GM11168 (cell line): Measurements from ENCODE around the gene CNGA2.

Source experiments
- in situ Hi-C: fragments of 300-500 bp; cut with MboI; formaldehyde crosslinking; loops from one replicate; pipeline ENCODE4 v1.12.0; 2022; ENCODE audit warnings: low sequenced_read_pairs; ENCODE audit not compliant: unreplicated experiment

The CNGA2 gene

GRCh38 chrX:151745651-151746050 is 11.1 kb downstream of the CNGA2 start:
- in situ Hi-C loops: no loop called here

- in situ Hi-C loops: no loop called here
Measured at GRCh38 chrX:151746502-151746901, 12.0 kb downstream of the CNGA2 start.

DNA sequence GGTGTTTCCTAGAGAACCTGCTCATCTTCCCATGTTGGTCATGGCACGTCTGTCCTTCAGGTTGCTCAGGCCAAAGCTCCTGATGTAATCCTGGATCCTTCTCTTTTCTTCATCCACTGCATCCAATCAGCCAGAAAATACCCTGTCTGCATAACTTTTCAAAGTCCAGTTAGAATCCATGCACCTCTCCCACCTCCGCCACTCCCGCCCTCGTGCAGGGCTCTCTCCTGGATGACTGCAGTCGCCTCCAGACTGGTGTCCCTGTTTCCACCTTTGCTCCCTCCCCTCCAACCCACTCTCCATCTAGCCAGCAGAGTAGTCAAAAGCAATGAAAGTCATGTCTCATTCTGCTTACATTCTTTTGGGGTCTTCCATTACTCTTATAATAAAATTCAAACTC is 16.0 kb downstream of the CNGA2 start:
- in situ Hi-C loops: no loop called here

- in situ Hi-C loops: no loop called here
Measured at GRCh38 chrX:151752847-151753246, 18.3 kb downstream of the CNGA2 start.

- in situ Hi-C loops: no loop called here
Measured at GRCh38 chrX:151753313-151754046, 18.9 kb downstream of the CNGA2 start.

DNA sequence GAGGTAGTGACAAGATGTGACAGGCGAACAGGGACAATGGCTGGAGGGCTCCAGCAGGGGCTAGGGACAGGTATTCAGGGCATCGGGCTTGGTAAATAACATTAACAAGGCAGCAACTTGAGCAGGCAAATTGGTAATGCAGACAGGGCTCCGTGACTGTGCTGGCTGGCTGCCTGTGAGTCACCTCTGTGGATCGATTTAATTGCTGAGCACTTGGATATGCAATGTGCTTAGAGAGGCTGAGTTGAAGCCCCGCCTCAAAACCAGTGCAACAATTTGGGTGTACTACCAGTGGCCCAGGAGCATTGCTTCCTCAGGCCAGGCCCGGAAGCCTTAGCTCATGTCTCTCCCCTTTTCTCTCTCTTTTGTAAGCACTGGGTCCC is 19.5 kb downstream of the CNGA2 start:
- in situ Hi-C loops: no loop called here

GRCh38 chrX:151754641-151755215 is 20.2 kb downstream of the CNGA2 start:
- in situ Hi-C loops: no loop called here

DNA sequence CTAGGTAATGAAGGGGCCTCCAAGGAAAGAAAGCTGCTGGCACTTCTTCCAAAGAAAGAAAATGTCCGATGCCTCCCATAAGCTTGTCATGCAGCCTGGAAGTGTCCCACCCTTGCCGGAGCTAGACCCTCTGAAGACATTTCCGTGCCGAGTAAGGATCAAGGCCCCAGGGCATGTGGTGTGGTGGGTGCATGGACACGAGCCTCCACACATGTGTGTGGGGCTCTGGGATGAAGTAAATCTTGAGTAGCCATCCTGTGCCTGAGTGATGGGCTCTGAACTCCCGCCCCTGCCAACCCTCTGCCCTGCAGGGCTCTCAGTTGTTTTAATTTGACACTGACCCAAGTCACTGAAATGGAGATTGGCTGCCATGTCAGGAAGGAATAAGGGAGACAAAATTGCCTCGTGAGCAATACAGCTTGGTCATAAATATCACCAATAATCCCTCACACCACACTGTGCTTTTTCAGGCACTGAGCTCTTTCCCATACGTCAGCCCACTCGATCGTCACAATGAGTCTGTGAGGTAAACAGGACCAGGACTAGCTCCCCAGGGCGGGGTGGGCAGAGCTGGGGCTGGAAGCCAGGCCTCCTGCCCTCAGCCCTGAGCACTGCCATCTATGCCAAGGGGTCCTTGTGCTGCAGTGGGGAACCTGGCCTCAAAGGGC is 24.6 kb downstream of the CNGA2 start:
- in situ Hi-C loops: no loop called here

DNA sequence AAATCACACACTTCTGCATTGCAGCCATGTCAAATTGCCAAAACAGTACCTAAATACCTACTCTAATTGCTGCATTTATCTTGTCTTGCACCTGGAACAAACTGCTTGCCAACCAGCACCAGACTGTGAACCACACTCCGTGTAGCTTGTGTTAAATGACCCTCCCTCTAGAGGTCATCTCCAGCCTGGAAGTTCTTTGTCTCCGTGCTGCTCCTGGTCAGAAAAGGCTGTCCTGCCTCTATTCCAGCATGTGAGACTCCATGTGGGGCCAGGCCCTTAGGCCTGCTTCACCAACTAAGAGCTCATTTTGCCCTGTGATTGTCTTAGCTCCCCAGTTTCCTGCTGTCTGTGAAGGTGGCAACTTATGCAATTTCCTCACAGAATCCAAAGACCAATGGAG is 28.3 kb downstream of the CNGA2 start:
- in situ Hi-C loops: no loop called here

DNA sequence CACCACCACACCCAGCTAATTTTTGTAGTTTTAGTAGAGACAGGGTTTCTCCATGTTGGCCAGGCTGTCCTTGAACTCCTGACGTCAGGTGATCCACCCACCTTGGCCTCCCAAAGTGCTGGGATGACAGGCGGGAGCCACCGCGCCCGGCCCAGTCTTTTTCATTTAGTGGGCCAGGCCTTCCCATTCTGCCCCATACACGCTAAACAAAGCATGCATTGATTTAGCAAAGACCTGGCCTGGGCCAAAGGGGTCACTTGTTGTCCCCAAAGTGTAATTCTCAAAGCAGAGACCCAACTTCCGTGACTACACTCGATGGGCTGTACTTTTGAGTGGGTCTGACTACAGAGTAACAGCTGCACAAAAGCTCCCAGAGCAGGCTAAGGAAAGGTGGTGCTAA is 29.2 kb downstream of the CNGA2 start:
- in situ Hi-C loops: no loop called here

DNA sequence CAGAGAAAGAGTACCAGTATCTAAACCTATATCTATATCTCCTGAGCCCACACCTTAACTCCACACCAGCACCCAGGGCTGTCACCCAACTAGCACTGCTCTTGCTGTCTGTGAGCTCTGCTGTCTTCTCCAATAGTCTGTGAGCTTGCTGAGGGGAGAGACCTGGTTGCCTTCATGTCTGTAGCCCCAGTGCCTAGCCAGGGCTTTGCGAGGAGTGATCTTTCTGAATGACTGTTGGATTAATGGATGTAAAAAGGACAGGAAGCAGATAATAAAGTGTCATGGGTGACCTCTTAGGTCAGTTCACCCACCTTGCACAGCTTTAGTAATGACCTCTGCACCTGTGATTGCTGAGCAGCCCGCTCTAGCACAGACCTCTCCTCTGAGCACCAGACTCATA is 30.5 kb downstream of the CNGA2 start:
- in situ Hi-C loops: no loop called here

DNA sequence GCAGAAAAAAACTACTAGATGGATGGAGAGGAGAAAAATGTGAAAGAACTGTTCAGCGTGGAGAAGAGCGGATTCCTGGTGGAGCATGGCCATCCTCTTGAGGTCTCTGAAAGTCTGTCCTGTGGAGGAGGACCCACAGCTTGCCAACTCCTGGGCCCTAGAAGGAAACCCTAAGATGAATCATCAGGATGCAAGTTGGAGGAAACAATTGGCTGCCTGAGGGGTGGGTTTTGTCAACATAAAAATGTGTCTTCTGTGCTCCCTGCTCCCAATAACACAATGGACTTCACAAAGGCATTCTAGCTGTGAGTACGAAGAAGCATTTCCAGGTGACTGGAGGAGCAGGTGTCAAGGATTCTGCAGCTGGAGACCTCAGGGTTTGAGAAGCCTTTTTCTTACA is 37.2 kb downstream of the CNGA2 start:
- in situ Hi-C loops: no loop called here

GRCh38 chrX:151773434-151773833 is 38.9 kb downstream of the CNGA2 start:
- in situ Hi-C loops: no loop called here

- in situ Hi-C loops: no loop called here
Measured at GRCh38 chrX:151774421-151774820, 39.9 kb downstream of the CNGA2 start.

- in situ Hi-C loops: no loop called here
Measured at GRCh38 chrX:151776181-151776731, 41.7 kb downstream of the CNGA2 start.

- in situ Hi-C loops: no loop called here
Measured at GRCh38 chrX:151776936-151777335, 42.4 kb downstream of the CNGA2 start.

- in situ Hi-C loops: no loop called here
Measured at GRCh38 chrX:151779258-151779657, 44.7 kb downstream of the CNGA2 start.

DNA sequence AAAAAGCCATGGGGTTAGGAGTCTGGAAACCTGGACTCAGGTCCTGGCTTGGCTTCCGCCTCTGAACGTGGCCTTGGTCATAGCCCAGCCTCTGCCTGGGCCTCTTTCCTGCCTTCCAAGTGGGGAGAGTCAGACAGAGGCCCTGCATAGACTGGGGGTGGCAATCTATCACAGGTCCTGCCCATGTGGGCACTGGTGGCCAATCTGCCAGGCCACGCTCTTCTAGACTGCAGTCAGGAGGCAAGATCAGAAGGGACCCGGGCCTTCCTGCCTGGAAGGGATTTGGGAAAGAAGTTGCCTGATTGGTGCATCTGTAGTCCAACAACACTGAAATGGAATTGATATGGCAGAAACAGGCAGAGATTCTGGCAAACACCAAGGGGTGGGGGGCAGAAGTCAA is 46.1 kb downstream of the CNGA2 start:
- in situ Hi-C loops: no loop called here

DNA sequence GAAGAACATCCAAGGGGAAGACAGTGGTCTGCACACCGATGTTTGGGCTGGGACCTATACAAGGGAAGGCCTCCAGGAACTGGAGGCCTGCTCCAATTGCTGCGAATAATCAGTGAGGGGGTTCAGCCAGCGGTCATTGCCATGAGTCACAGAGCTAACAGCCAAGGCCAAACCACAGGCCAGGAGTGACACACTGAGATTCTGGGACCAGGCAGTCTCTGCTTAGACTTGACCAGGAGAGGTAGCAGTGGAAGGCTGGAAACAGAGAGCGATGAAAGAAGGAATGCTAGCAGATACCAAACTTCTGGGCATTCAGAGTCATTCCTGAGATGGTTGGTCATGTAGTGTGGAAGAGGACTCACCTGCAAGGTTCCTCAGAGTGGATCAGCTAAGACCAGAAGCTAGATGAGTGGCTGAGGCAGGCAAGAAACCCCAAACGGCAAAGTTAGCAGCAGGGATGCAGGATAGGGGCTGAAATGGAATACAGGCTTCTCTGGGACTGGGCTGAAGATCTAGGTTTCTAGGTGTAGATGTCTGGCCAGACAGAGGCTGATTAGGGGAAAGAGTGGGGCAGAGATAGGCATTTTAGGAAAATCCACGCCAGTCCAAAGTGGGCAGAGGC is 54.7 kb downstream of the CNGA2 start:
- in situ Hi-C loops: no loop called here

GRCh38 chrX:151790481-151791160 is 56.1 kb downstream of the CNGA2 start:
- in situ Hi-C loops: no loop called here
